ENCODE results near the gene HLA-DMA.

- TF ChIP-seq, protein P1, sequence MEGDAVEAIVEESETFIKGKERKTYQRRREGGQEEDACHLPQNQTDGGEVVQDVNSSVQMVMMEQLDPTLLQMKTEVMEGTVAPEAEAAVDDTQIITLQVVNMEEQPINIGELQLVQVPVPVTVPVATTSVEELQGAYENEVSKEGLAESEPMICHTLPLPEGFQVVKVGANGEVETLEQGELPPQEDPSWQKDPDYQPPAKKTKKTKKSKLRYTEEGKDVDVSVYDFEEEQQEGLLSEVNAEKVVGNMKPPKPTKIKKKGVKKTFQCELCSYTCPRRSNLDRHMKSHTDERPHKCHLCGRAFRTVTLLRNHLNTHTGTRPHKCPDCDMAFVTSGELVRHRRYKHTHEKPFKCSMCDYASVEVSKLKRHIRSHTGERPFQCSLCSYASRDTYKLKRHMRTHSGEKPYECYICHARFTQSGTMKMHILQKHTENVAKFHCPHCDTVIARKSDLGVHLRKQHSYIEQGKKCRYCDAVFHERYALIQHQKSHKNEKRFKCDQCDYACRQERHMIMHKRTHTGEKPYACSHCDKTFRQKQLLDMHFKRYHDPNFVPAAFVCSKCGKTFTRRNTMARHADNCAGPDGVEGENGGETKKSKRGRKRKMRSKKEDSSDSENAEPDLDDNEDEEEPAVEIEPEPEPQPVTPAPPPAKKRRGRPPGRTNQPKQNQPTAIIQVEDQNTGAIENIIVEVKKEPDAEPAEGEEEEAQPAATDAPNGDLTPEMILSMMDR (IDR thresholded peaks at IDR 0.05): no peak
- no peak for TF ChIP-seq ZFX (IDR thresholded peaks at IDR 0.05; ENCODE audit: borderline replicate concordance)
These were observed 48.8 kb upstream of the HLA-DMA start for GRCh38 chr6:33001685-33002084.

Data from 22Rv1 (cell line).